Progenitor cell of endocrine pancreas (in vitro differentiated cells): ENCODE results near the gene RNF6. TPM values are rescaled to one million over a fixed set of nuclear protein-coding genes. Genes with fewer than 3 reads are reported as not detected.

Experiments
- DNase-seq: peaks from one replicate; pipeline ENCODE4 v3.0.0; 2021; ENCODE audit warnings: low spot score; ENCODE audit not compliant: unreplicated experiment
- H3K27ac Mint-ChIP-seq: 2 replicates; pipeline ENCODE4 v1.8.0; 2021; ENCODE audit warnings: mild to moderate bottlenecking, moderate library complexity, mixed read lengths
- H3K27me3 Mint-ChIP-seq: 2 replicates; pipeline ENCODE4 v1.8.0; 2021; ENCODE audit warnings: mixed read lengths
- H3K36me3 Mint-ChIP-seq: 2 replicates; pipeline ENCODE4 v1.8.0; 2022; ENCODE audit warnings: mixed read lengths; ENCODE audit not compliant: insufficient read depth
- H3K4me1 Mint-ChIP-seq: 2 replicates; pipeline ENCODE4 v1.8.0; 2021; ENCODE audit warnings: low read depth, mixed read lengths
- H3K4me3 Mint-ChIP-seq: 2 replicates; pipeline ENCODE4 v1.8.0; 2021; ENCODE audit warnings: low read depth, mild to moderate bottlenecking, moderate library complexity, mixed read lengths
- H3K9me3 Mint-ChIP-seq: 2 replicates; pipeline ENCODE4 v1.8.0; 2021; ENCODE audit warnings: low read depth, mixed read lengths
- CTCF ChIP-seq: fragments of 200-600 bp; sonication (generic); IDR thresholded peaks from one replicate; pipeline ENCODE4 v1.5.0; 2021; ENCODE audit warnings: antibody characterized with exemption, mild to moderate bottlenecking; ENCODE audit not compliant: unreplicated experiment
- total RNA-seq: library from RNA; stranded (reverse); gene quantifications from 2 replicates; pipeline ENCODE4 v1.2.1, GENCODE V29; 2021

Gene RNF6
- total RNA-seq, 1 donor from 2014 or later = 22.5 TPM

- TF ChIP-seq CTCF = no peak
- Mint-ChIP-seq H3K9me3 (peaks cover 7% of the 10 kb centered on the region), H3K36me3 (no peaks in the 10 kb centered on the region), H3K27me3 (no peaks in the 10 kb centered on the region), H3K27ac (no peak overlapping the region), H3K4me1 (peaks cover 4% of the 10 kb centered on the region), H3K4me3 (no peak overlapping the region)
- DNase-seq = no peak
Measured at GRCh38 chr13:26168237-26168814, 53.8 kb downstream of the RNF6 start.

GRCh38 chr13:26163812-26164211, 58.3 kb downstream of the RNF6 start:
- Mint-ChIP-seq H3K4me3 (no peak overlapping the region), H3K4me1 (no peaks in the 10 kb centered on the region), H3K9me3 (peaks cover 5% of the 10 kb centered on the region), H3K36me3 (no peaks in the 10 kb centered on the region), H3K27me3 (no peaks in the 10 kb centered on the region), H3K27ac (no peak overlapping the region)
- no peak for TF ChIP-seq CTCF
- DNase-seq = no peak

Other genes with a start within 250 kb of the RNF6 start
- 15.2 and 18.1 TPM in 2 replicates for gene SHISA2, start 170.3 kb downstream of the RNF6 start, total RNA-seq
- 26.9 and 31.7 TPM in 2 replicates for gene CDK8, start 31.8 kb upstream of the RNF6 start, total RNA-seq